ENCODE results near the gene CCDC154. TPM values are rescaled to one million over a fixed set of nuclear protein-coding genes. Genes with fewer than 3 reads are reported as not detected.
A peak's percentile ranks its signal among the peaks of the same experiment; 100 is the strongest.

The CCDC154 gene
- total and polyA plus RNA-seq, 9 of the 15 experiments (the other 6 are each of a cell fraction or from before 2014, with no cell fraction given), result 0.15 to 1.4 (median 0.20) TPM; not detected in 5

DNA sequence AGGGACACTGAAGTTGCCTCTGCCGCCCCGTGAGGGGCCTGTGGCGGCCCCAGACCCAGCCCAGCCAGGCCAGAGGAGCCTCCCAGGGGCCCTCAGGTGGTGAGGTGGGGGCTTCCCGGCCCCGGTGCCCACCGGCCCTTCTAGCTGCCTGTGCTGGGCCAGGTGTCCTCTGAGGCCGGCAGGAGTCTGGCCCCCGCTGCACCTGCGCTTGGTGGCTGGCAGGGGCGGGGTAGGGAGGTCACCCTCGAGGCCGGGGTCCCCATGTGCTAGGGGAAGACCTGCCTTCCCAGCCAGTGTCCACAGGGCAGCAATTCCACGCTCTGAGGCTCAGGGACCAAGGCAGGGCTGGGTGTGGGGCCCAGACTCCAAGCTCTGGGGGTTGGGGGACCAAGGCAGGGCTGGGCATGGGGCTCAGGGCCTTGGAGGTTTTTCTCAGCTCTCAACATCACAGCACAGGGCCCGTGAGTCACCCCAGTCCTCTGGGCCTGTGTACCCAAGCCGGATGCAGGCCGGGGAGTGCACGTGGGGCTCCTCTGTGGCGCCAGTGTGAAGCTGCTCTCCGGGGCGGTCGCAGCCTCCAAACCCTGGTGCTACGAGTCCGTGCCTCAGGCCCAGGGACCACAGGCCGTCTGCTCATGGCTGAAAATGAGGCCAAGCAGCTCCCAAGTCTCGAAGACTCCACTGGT lies 1.3 kb upstream of the CCDC154 start:
- TF ChIP-seq CHD2 (IDR thresholded peaks at IDR 0.05; ENCODE audit: low read depth, low read length), result no peak
- TF ChIP-seq NELFE (IDR thresholded peaks at IDR 0.05; ENCODE audit: insufficient read depth, insufficient read length), result no peak
- TF ChIP-seq RFX1 (IDR thresholded peaks at IDR 0.05), result no peak
- TF ChIP-seq SP1 (CRISPR knock-in tag; IDR thresholded peaks at IDR 0.05), result no peak
- no peak for TF ChIP-seq HDAC3 (IDR thresholded peaks at IDR 0.05; ENCODE audit: borderline replicate concordance, partially characterized antibody)
- TF ChIP-seq, protein P1, sequence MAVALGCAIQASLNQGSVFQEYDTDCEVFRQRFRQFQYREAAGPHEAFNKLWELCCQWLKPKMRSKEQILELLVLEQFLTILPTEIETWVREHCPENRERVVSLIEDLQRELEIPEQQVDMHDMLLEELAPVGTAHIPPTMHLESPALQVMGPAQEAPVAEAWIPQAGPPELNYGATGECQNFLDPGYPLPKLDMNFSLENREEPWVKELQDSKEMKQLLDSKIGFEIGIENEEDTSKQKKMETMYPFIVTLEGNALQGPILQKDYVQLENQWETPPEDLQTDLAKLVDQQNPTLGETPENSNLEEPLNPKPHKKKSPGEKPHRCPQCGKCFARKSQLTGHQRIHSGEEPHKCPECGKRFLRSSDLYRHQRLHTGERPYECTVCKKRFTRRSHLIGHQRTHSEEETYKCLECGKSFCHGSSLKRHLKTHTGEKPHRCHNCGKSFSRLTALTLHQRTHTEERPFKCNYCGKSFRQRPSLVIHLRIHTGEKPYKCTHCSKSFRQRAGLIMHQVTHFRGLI (CRISPR knock-in tag; IDR thresholded peaks at IDR 0.05), result no peak
- TF ChIP-seq, protein P2, sequence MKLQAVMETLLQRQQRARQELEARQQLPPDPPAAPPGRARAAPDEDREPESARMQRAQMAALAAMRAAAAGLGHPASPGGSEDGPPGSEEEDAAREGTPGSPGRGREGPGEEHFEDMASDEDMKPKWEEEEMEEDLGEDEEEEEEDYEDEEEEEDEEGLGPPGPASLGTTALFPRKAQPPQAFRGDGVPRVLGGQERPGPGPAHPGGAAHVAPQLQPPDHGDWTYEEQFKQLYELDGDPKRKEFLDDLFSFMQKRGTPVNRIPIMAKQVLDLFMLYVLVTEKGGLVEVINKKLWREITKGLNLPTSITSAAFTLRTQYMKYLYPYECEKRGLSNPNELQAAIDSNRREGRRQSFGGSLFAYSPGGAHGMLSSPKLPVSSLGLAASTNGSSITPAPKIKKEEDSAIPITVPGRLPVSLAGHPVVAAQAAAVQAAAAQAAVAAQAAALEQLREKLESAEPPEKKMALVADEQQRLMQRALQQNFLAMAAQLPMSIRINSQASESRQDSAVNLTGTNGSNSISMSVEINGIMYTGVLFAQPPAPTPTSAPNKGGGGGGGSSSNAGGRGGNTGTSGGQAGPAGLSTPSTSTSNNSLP (IDR thresholded peaks at IDR 0.05; ENCODE audit: borderline replicate concordance, low read depth, low read length), result no peak
- no peak for TF ChIP-seq TSC22D4 (tag; IDR thresholded peaks at IDR 0.05)
- TF ChIP-seq, protein P3, sequence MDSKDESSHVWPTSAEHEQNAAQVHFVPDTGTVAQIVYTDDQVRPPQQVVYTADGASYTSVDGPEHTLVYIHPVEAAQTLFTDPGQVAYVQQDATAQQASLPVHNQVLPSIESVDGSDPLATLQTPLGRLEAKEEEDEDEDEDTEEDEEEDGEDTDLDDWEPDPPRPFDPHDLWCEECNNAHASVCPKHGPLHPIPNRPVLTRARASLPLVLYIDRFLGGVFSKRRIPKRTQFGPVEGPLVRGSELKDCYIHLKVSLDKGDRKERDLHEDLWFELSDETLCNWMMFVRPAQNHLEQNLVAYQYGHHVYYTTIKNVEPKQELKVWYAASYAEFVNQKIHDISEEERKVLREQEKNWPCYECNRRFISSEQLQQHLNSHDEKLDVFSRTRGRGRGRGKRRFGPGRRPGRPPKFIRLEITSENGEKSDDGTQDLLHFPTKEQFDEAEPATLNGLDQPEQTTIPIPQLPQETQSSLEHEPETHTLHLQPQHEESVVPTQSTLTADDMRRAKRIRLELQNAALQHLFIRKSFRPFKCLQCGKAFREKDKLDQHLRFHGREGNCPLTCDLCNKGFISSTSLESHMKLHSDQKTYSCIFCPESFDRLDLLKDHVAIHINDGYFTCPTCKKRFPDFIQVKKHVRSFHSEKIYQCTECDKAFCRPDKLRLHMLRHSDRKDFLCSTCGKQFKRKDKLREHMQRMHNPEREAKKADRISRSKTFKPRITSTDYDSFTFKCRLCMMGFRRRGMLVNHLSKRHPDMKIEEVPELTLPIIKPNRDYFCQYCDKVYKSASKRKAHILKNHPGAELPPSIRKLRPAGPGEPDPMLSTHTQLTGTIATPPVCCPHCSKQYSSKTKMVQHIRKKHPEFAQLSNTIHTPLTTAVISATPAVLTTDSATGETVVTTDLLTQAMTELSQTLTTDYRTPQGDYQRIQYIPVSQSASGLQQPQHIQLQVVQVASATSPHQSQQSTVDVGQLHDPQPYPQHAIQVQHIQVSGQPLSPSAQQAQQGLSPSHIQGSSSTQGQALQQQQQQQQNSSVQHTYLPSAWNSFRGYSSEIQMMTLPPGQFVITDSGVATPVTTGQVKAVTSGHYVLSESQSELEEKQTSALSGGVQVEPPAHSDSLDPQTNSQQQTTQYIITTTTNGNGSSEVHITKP (IDR thresholded peaks at IDR 0.05; ENCODE audit: partially characterized antibody), result no peak
- TF ChIP-seq ZNF584 (CRISPR knock-in tag; IDR thresholded peaks at IDR 0.05; ENCODE audit: low read depth), result no peak
- TF ChIP-seq, protein P4, sequence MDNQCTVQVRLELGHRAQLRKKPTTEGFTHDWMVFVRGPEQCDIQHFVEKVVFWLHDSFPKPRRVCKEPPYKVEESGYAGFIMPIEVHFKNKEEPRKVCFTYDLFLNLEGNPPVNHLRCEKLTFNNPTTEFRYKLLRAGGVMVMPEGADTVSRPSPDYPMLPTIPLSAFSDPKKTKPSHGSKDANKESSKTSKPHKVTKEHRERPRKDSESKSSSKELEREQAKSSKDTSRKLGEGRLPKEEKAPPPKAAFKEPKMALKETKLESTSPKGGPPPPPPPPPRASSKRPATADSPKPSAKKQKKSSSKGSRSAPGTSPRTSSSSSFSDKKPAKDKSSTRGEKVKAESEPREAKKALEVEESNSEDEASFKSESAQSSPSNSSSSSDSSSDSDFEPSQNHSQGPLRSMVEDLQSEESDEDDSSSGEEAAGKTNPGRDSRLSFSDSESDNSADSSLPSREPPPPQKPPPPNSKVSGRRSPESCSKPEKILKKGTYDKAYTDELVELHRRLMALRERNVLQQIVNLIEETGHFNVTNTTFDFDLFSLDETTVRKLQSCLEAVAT (IDR thresholded peaks at IDR 0.05), result no peak
- Histone ChIP-seq H3K4me2 (ENCODE audit: insufficient read depth, low read length) (no peak overlapping the region), H3K9me3 (replicated peaks; ENCODE audit: control insufficient read depth, insufficient read depth, low read depth, low read length) (no peaks in the 10 kb centered on the region), H3K9ac (ENCODE audit: insufficient read depth in 1 of 2, low read depth in 2 of 2, low read length in 2 of 2) (no peak overlapping the region; a peak in 1 of 4 replicates), H3K9me1 (ENCODE audit: control insufficient read depth, insufficient read depth, low read length) (no peaks in the 10 kb centered on the region), H3K4me1 (replicated peaks in 1 of 2; ENCODE audit: control insufficient read depth in 2 of 2, insufficient read depth in 2 of 2, low read length in 2 of 2) (peaks cover 0 to 57% of the 10 kb centered on the region in 2 experiments; a peak in 2 of 5 replicates), H3K27ac (ENCODE audit: extremely low read depth, low read depth, low read length) (no peak overlapping the region), H3K36me3 (ENCODE audit: control insufficient read depth, insufficient read depth, low read length) (peaks cover 44% of the 10 kb centered on the region; the same call in 1 of the 3 replicates), H2AFZ (ENCODE audit: low read depth, low read length) (no peak overlapping the region), H3K79me2 (ENCODE audit: control insufficient read depth, insufficient read depth, low read length) (no peaks in the 10 kb centered on the region), H3K27me3 (ENCODE audit: control insufficient read depth in 2 of 2, insufficient read depth in 2 of 2, low read length in 2 of 2) (no peaks in the 10 kb centered on the region), H3K4me3 (no peak overlapping the region), H4K20me1 (replicated peaks; ENCODE audit: control insufficient read depth, insufficient read depth, low read length) (no peaks in the 10 kb centered on the region)
- WGBS (ENCODE audit: insufficient coverage, low coverage, missing lambda C conversion rate), result 88% methylated on average over 18 of the region's 25 CpGs
- ChIA-PET CTCF (ENCODE audit: low intra/inter-chr PET ratio) (no interaction called here), POLR2A (interaction anchor here (0.5 to 1.5 kb wide), 3 partner anchors 13 to 40 kb away, joined by 3 to 8 read pairs (median 3); partner anchors contain the start of gene UQCC4)
- intact Hi-C loops (cut with micrococcal nuclease), result no loop called here
- TSS peak; percentile 64 for BruUV-seq (replicated peaks)
- no peak for DNase-seq (ENCODE audit: extremely low read depth in 1 of 4, low spot score in 3 of 4)
- ATAC-seq, result no peak
- in situ Hi-C loops (cut with MboI), result no loop called here
- FAIRE-seq, result no peak
